Spleen (tissue), 7 donors: ENCODE results near the gene FLYWCH1.
"Not testable (repeated sequence)": the region's sequence is repeated elsewhere in the genome, so short reads cannot be mapped to it uniquely, and the experiment has no call there.

Experiments
- CTCF ChIP-seq, 11 experiments: fragments of 200-600 bp in 7 of 11; fragments of 450-650 bp in 4 of 11; sonication (generic) in 4 of 11; IDR thresholded peaks in 8 of 11; conservative IDR thresholded peaks in 3 of 11; 1 replicate in 7 of 11; 2 replicates in 4 of 11; pipeline versions ENCODE4 v1.4.0 to v1.8.0; 2016 to 2021; ENCODE audit warnings: antibody characterized with exemption in 11 of 11, inconsistent platforms in 4 of 11, mild to moderate bottlenecking in 1 of 11
- POLR2A ChIP-seq, 3 donors: fragments of 450-650 bp; IDR thresholded peaks; one replicate each; pipeline ENCODE4 v1.5.1; 2017; ENCODE audit warnings: antibody characterized with exemption in 3 of 3, mild to moderate bottlenecking in 1 of 3
- POLR2AphosphoS5 ChIP-seq, 3 donors: sonication (generic); formaldehyde crosslinking; IDR thresholded peaks; one replicate each; pipeline ENCODE4 v1.5.1; 2017; ENCODE audit warnings: antibody characterized with exemption in 3 of 3
- donor health status: DM: no; HTN: no; CAD: no; lungs with moderate emphysema.
- donor health status: DM: no; HTN: no; CAD: no.
- donor health status: DM: no; HTN: no; CAD: no.

- TF ChIP-seq CTCF (IDR thresholded peaks at IDR 0.05 in 8 of 11, conservative IDR thresholded peaks at IDR 0.05 in 3 of 11) = peak in 10 of 11 experiments; percentile 48 to 83 (median 64)
- not testable (repeated sequence) for TF ChIP-seq POLR2AphosphoS5, POLR2A (IDR thresholded peaks at IDR 0.05)
These were observed 4.5 kb upstream of the FLYWCH1 start for GRCh38 chr16:2907084-2907753.
